Keratinocyte (primary cell): ENCODE data around the gene QTRT2. TPM values are rescaled to one million over a fixed set of nuclear protein-coding genes. Genes with fewer than 3 reads are reported as not detected.

Source experiments
- DNase-seq: peaks from one replicate; pipeline ENCODE4 v3.0.0-alpha.2; 2011; ENCODE audit warnings: low read depth, missing footprints, low spot score
- FAIRE-seq: peaks from 2 replicates; lab custom pipeline; 2011; peaks lifted over from hg19 to GRCh38; lab: Jason Lieb, UNC
- H2AFZ ChIP-seq: 2 replicates; pipeline ENCODE4 v1.6.0; 2012; ENCODE audit warnings: low read length, control low read depth, inconsistent platforms; ENCODE audit not compliant: control insufficient read depth
- H3K27ac ChIP-seq: 2 replicates; pipeline ENCODE4 v1.5.1; 2011; ENCODE audit warnings: low read length; ENCODE audit not compliant: control insufficient read depth, insufficient read depth
- H3K27me3 ChIP-seq: 3 replicates; pipeline ENCODE4 v1.6.0; 2011; ENCODE audit warnings: low read length; ENCODE audit not compliant: control insufficient read depth, insufficient read depth; ENCODE audit errors: extremely low read depth
- H3K36me3 ChIP-seq, 2 experiments: 2 replicates in 1 of 2; 3 replicates in 1 of 2; pipeline ENCODE4 v1.5.1; 2011; ENCODE audit warnings: low read length in 2 of 2, mild to moderate bottlenecking in 1 of 2; ENCODE audit not compliant: control insufficient read depth in 2 of 2, insufficient read depth in 2 of 2; ENCODE audit errors: extremely low read depth in 1 of 2
- H3K4me1 ChIP-seq: 3 replicates; pipeline ENCODE4 v1.5.1; 2011; ENCODE audit warnings: low read length; ENCODE audit not compliant: control insufficient read depth, insufficient read depth; ENCODE audit errors: extremely low read depth
- H3K4me2 ChIP-seq: 3 replicates; pipeline ENCODE4 v1.6.0; 2011; ENCODE audit warnings: low read depth, low read length; ENCODE audit not compliant: control insufficient read depth, insufficient read depth; ENCODE audit errors: extremely low read depth
- H3K4me3 ChIP-seq, 3 experiments: fragments of 200-600 bp in 1 of 3; sonication (generic) in 1 of 3; 2 replicates in 2 of 3; 3 replicates in 1 of 3; pipeline ENCODE4 v1.5.1; 2011 to 2016; ENCODE audit warnings: low read length in 3 of 3, mild to moderate bottlenecking in 3 of 3, control low read depth in 2 of 3, inconsistent platforms in 1 of 3, low read depth in 1 of 3, mixed read lengths in 1 of 3, mixed run types in 1 of 3, moderate library complexity in 1 of 3; ENCODE audit not compliant: control insufficient read depth in 2 of 3, insufficient read depth in 2 of 3; ENCODE audit errors: extremely low read depth in 1 of 3
- H3K79me2 ChIP-seq: 2 replicates; pipeline ENCODE4 v1.6.0; 2012; ENCODE audit warnings: low read length; ENCODE audit not compliant: control insufficient read depth, insufficient read depth
- H3K9ac ChIP-seq: 3 replicates; pipeline ENCODE4 v1.6.0; 2011; ENCODE audit warnings: low read length; ENCODE audit not compliant: control insufficient read depth, insufficient read depth; ENCODE audit errors: extremely low read depth
- H3K9me1 ChIP-seq: 3 replicates; pipeline ENCODE4 v1.6.0; 2011; ENCODE audit warnings: low read length; ENCODE audit not compliant: control insufficient read depth, insufficient read depth; ENCODE audit errors: extremely low read depth
- H3K9me3 ChIP-seq: 2 replicates; pipeline ENCODE4 v1.5.1; 2012; ENCODE audit warnings: low read depth, low read length; ENCODE audit not compliant: control insufficient read depth
- H4K20me1 ChIP-seq: 3 replicates; pipeline ENCODE4 v1.6.0; 2011; ENCODE audit warnings: low read length; ENCODE audit not compliant: control insufficient read depth, insufficient read depth; ENCODE audit errors: extremely low read depth
- CTCF ChIP-seq, 3 experiments: IDR thresholded peaks in 1 of 3; conservative IDR thresholded peaks in 1 of 3; optimal IDR thresholded peaks in 1 of 3; 2 replicates in 2 of 3; 3 replicates in 1 of 3; pipeline versions ENCODE3 to v1.5.1; 2011; ENCODE audit warnings: low read length in 3 of 3, mild to moderate bottlenecking in 3 of 3, moderate library complexity in 2 of 3, control low read depth in 1 of 3, inconsistent platforms in 1 of 3; ENCODE audit not compliant: insufficient read depth in 2 of 3; ENCODE audit errors: extremely low read depth in 1 of 3
- EZH2 ChIP-seq: IDR thresholded peaks from one replicate; pipeline ENCODE4 v1.6.1; 2012; ENCODE audit warnings: inconsistent platforms, mild to moderate bottlenecking, low read length, moderate library complexity
- dilution Hi-C: fragments of 300-500 bp; cut with MboI; formaldehyde crosslinking; loops from one replicate; pipeline ENCODE4 v1.7.0; 2020; ENCODE audit warnings: low sequenced_read_pairs; ENCODE audit not compliant: extremely low pct_ligation_motif_present
- polyA plus RNA-seq, 5 experiments: library from polyadenylated mRNA; depleted of rRNA in 3 of 5; stranded (reverse) in 3 of 5; stranded (forward) in 1 of 5; unstranded in 1 of 5; fragments of >200 nt; gene quantifications; 1 replicate in 1 of 5; 2 replicates in 3 of 5; 3 replicates in 1 of 5; pipeline versions ENCODE4 v1.2.1 to v1.2.3, GENCODE V29; 2011 to 2012; ENCODE audit warnings: missing spikeins in 2 of 5, low read depth in 1 of 5, low replicate concordance in 1 of 5

Gene QTRT2
- polyA plus RNA-seq, 1 donor (not counting 4 experiments of a cell fraction or from before 2014, with no cell fraction given) = 18.3 TPM

DNA sequence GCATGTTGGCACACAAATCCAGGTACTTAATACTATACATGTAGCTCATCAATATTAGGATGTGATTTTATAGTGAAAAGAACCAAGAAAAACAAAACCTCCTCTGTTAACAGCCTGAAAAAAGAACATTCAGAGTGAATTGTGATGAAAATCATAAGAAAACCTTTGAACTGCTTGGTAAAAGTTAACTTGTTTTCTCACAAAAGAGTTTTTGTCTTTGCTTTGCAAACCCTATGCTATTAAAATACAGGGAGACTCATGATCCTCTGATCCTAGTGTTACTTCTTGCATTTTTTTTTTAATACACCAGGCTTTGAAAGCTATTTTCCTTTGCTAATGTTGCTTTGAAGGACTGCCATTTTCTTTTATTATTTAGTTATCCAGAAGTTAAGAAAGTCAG is 23.7 kb downstream of the QTRT2 start:
- H3K9ac ChIP-seq = no peak overlapping the region
- FAIRE-seq (no peak), DNase-seq (no peak)
- no peaks in the 10 kb centered on the region for H4K20me1 ChIP-seq
- H3K27me3 ChIP-seq = no peaks in the 10 kb centered on the region
- H2AFZ ChIP-seq = no peak overlapping the region
- no peaks in the 10 kb centered on the region for H3K9me3 ChIP-seq
- H3K27ac ChIP-seq = no peak overlapping the region
- no peaks in the 10 kb centered on the region for H3K9me1 ChIP-seq
- no peaks in the 10 kb centered on the region for H3K79me2 ChIP-seq
- no peak overlapping the region for H3K4me3 ChIP-seq
- no peaks in the 10 kb centered on the region for H3K4me1 ChIP-seq
- TF ChIP-seq EZH2 (no peak), CTCF (optimal IDR thresholded peaks at IDR 0.05 in 1 of 3, IDR thresholded peaks at IDR 0.05 in 1 of 3, conservative IDR thresholded peaks at IDR 0.05 in 1 of 3; ENCODE audit: extremely low read depth in 1 of 3, insufficient read depth in 2 of 3, low read length in 3 of 3) (no peak)
- H3K36me3 ChIP-seq = peaks cover 12 to 16% of the 10 kb centered on the region in 2 experiments
- dilution Hi-C loops = no loop called here
- H3K4me2 ChIP-seq = no peak overlapping the region

GRCh38 chr3:114081037-114081436 is 24.5 kb downstream of the QTRT2 start:
- no peak for DNase-seq
- Histone ChIP-seq H2AFZ (no peak overlapping the region), H3K36me3 (peaks cover 11 to 16% of the 10 kb centered on the region in 2 experiments), H3K27ac (no peak overlapping the region), H3K4me1 (no peaks in the 10 kb centered on the region), H3K9me1 (no peaks in the 10 kb centered on the region), H3K9me3 (no peaks in the 10 kb centered on the region), H3K27me3 (no peaks in the 10 kb centered on the region), H3K79me2 (no peaks in the 10 kb centered on the region), H3K4me3 (no peak overlapping the region), H4K20me1 (no peaks in the 10 kb centered on the region), H3K4me2 (no peak overlapping the region), H3K9ac (no peak overlapping the region)
- dilution Hi-C loops = no loop called here
- no peak for FAIRE-seq
- TF ChIP-seq EZH2 (no peak), CTCF (optimal IDR thresholded peaks at IDR 0.05 in 1 of 3, IDR thresholded peaks at IDR 0.05 in 1 of 3, conservative IDR thresholded peaks at IDR 0.05 in 1 of 3; ENCODE audit: extremely low read depth in 1 of 3, insufficient read depth in 2 of 3, low read length in 3 of 3) (no peak)
